ENCODE data around the gene YTHDC2.

The YTHDC2 gene

DNA sequence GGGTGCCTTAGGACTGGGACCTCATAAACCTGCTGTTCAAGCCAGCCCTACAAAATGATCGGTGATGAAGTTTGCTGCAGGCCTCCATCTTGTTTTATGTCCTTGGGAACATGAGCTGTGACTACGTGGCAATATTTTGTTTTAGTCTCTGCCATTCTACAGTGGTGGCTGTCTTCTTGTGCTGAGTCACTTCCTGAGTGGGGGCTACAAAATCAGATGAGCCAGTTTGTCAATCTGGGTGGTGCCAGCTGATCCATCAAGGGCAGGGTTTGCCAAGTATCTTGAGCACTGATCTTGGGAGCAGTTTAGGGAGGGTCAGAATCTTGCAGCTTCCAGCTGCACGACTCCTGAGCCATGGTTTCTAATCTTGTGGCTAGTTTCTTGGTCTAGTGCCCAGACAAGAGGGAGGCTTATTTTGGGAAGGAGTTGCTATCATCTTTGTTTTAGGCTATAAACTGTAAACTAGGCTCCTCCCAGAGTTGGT is 94.7 kb downstream of the YTHDC2 start:
- no peak for FAIRE-seq
- no peak for DNase-seq (ENCODE audit: insufficient read length, low spot score)

DNA sequence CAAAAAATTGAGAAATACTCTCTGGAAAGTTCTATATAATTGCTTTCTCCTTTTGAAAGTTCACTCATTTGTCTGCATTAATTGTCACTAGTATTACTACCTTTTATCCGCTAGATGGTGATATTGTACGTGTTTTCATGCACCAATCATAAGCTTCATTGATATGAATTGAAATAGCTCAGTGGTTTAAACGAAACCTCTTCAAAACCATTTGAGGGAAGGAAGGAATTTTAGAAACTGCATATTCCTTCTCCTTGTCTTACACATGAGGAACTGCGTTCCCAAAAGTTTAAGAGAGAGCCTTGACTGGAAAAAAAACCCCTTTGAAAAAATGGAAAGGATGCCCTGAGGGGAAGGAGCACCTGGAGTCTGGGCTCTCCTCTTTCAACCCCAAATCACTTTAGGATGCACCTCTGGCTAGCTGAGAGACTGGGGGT is 98.6 kb downstream of the YTHDC2 start:
- FAIRE-seq (peak; percentile 90), DNase-seq (ENCODE audit: insufficient read length, low spot score) (no peak)
- TF ChIP-seq, protein P1, sequence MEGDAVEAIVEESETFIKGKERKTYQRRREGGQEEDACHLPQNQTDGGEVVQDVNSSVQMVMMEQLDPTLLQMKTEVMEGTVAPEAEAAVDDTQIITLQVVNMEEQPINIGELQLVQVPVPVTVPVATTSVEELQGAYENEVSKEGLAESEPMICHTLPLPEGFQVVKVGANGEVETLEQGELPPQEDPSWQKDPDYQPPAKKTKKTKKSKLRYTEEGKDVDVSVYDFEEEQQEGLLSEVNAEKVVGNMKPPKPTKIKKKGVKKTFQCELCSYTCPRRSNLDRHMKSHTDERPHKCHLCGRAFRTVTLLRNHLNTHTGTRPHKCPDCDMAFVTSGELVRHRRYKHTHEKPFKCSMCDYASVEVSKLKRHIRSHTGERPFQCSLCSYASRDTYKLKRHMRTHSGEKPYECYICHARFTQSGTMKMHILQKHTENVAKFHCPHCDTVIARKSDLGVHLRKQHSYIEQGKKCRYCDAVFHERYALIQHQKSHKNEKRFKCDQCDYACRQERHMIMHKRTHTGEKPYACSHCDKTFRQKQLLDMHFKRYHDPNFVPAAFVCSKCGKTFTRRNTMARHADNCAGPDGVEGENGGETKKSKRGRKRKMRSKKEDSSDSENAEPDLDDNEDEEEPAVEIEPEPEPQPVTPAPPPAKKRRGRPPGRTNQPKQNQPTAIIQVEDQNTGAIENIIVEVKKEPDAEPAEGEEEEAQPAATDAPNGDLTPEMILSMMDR (IDR thresholded peaks at IDR 0.05; ENCODE audit: insufficient read depth, missing control alignments): peak; percentile 80

More for the DNA sequence above, 94.7 kb downstream of the YTHDC2 start:
- TF ChIP-seq, protein P1 (IDR thresholded peaks at IDR 0.05; ENCODE audit: insufficient read depth, missing control alignments): no peak

DNA sequence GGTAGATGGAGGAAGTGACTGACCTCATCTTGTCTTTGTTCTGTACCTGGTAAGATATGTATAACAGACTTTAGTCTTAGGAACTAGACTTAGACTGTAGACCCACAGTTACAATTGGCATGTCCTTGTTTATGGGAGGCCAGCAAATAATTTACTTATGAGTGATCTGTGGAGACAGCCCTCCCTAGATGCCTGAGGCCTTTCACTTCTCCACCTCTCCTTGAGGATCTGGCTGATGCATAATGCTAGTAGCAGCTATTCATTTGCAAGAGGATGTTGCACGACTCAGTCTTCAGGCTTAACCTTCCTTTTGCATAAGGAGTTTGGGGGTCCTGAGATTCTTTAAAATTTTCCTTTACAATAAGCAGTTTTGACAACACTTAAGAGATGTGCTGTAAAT is 100.7 kb downstream of the YTHDC2 start:
- DNase-seq (ENCODE audit: insufficient read length, low spot score) (no peak), FAIRE-seq (no peak)
- TF ChIP-seq, protein P1 (IDR thresholded peaks at IDR 0.05; ENCODE audit: insufficient read depth, missing control alignments): no peak

DNA sequence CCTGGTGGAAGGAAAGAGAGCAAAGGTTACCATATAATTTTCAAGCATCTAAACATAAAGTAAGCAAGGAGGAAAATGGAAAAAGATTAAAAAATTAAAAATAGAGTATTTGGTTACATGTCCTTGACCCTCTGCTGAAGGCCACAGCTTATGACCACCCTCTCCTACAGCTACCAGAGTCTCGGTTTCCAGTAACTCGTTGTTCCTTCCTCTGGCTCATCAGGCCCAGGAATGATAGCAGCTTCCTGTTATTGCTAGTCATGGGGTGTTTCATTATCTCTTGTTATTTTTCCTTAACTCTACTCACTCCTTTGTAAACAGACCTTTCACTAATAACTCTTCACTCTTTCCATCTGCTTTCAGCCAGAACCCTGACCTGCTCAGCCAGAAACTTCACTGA is 102.2 kb downstream of the YTHDC2 start:
- TF ChIP-seq, protein P1 (IDR thresholded peaks at IDR 0.05; ENCODE audit: insufficient read depth, missing control alignments): no peak

DNA sequence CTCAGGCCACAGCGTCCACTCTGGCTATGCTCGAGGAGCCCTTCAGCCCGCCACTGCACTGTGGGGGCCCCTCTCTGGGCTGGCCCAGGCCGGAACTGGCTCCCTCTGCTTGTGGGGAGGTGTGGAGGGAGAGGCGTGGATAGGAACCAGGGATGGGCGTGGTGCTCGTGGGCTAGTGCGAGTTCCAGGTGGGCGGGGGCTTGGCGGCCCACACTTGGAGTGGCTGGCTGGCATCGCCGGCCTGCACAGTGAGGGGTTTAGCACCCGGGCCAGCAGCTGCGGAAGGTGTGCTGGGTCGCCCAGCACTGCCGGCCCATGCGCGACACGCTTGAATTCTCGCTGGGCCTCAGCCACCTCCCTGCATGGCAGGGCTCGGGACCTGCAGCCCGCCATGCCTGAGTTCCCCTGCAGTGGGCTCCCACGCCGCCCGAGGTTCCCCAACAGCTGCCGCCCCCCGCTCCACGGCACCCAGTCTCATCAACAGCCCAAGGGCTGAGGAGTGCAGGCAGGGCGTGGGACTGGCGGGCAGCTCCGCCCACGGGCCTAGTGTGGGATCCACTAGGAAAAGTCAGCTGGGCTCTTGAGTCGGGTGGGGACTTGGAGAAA is 103.8 kb downstream of the YTHDC2 start:
- DNase-seq (ENCODE audit: insufficient read length, low spot score) (no peak), FAIRE-seq (no peak)
- TF ChIP-seq, protein P1 (IDR thresholded peaks at IDR 0.05; ENCODE audit: insufficient read depth, missing control alignments): no peak

More for the DNA sequence above, 102.2 kb downstream of the YTHDC2 start:
- FAIRE-seq (no peak), DNase-seq (ENCODE audit: insufficient read length, low spot score) (no peak)

DNA sequence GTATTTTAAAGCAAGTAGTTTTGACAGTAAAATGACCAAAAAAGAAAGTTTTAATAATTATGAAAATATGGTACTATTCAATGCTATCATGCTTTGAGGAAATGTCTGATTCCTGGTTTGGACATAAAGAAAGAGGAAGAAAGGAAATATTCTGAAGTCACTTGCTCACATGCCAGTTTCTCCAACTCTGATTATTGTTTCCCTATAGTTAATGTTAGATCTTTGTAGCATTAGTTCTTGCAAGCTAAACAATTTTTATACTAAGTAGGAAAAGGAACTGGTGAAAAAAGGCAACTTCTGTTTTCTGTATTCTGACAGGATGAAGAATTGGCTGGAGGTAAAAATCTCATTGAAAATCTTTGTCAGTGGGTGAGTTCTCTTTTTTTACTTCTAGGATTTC is 119.5 kb downstream of the YTHDC2 start:
- FAIRE-seq: no peak
- TF ChIP-seq, protein P1 (IDR thresholded peaks at IDR 0.05; ENCODE audit: insufficient read depth, missing control alignments): no peak
- no peak for DNase-seq (ENCODE audit: insufficient read length, low spot score)

DNA sequence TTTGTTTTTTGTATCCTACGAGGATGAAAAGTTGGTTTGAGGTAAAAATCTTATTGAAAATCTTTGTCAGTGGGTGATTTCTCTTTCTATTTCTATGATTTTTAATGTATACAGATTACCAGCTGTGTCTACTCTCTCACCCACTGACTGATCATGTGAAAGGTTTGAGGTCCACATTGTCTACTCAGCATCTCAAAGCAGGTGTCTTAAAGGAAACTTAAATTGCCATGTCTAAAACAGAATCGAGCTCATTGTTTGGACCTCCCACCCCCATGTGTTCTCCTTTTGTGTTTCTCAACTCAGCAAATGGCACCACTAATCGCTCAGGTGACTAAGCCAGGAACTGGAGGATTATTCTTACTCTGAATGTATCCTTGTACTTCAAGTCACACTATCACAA is 121.5 kb downstream of the YTHDC2 start:
- no peak for FAIRE-seq
- DNase-seq (ENCODE audit: insufficient read length, low spot score): no peak
- TF ChIP-seq, protein P1 (IDR thresholded peaks at IDR 0.05; ENCODE audit: insufficient read depth, missing control alignments): no peak
